Gastroesophageal sphincter (tissue), 3 donors: ENCODE measurements around the gene ARHGAP24.

ENCODE experiments used
- POLR2A ChIP-seq, 2 donors: fragments of 450-650 bp; IDR thresholded peaks; one replicate each; pipeline ENCODE4 v1.6.1; 2017; ENCODE audit warnings: antibody characterized with exemption in 2 of 2, mild to moderate bottlenecking in 2 of 2, moderate library complexity in 1 of 2
- TF ChIP-seq, protein P1 (sequence below), 4 experiments: fragments of 200-600 bp in 2 of 4; fragments of 450-650 bp in 2 of 4; sonication (generic) in 1 of 4; IDR thresholded peaks; one replicate each; pipeline ENCODE4 v1.5.1; 2017 to 2019; ENCODE audit warnings: antibody characterized with exemption in 4 of 4, mild to moderate bottlenecking in 2 of 4, moderate library complexity in 2 of 4

DNA sequence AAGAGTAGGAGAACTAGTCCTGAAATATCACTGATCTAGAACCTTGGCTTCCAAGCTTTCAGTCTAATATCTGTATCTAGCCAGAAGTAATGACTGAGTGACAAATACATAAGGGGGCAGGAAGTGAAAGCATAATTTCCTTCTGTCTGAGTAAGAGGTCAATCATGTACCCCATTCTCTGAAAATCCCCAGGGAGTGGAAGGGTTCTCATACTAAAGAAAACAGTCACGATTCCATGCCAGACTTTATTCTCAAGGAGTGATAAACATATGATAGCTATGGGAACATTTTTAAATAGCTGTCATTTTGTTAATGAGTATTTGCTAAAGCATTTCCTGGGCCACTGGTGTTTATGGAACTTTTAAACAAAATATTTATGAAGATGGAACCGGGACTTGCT lies 308.5 kb downstream of the ARHGAP24 start:
- TF ChIP-seq, protein P1, sequence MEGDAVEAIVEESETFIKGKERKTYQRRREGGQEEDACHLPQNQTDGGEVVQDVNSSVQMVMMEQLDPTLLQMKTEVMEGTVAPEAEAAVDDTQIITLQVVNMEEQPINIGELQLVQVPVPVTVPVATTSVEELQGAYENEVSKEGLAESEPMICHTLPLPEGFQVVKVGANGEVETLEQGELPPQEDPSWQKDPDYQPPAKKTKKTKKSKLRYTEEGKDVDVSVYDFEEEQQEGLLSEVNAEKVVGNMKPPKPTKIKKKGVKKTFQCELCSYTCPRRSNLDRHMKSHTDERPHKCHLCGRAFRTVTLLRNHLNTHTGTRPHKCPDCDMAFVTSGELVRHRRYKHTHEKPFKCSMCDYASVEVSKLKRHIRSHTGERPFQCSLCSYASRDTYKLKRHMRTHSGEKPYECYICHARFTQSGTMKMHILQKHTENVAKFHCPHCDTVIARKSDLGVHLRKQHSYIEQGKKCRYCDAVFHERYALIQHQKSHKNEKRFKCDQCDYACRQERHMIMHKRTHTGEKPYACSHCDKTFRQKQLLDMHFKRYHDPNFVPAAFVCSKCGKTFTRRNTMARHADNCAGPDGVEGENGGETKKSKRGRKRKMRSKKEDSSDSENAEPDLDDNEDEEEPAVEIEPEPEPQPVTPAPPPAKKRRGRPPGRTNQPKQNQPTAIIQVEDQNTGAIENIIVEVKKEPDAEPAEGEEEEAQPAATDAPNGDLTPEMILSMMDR (IDR thresholded peaks at IDR 0.05), result no peak
- no peak for TF ChIP-seq POLR2A (IDR thresholded peaks at IDR 0.05)
